Activated CD4-positive, alpha-beta memory T cell treated with anti-CD3 and anti-CD28 coated beads, Interleukin-2, amount 10 ng/mL, durations not matched to agents 7 days and 5 days (primary cell): ENCODE results near the gene HS3ST6. TPM values are rescaled to one million over a fixed set of nuclear protein-coding genes. Genes with fewer than 3 reads are reported as not detected.
A peak's percentile ranks its signal among the peaks of the same experiment; 100 is the strongest.

ENCODE experiments used
- CTCF ChIA-PET: fragments of 350-600 bp; sonication (Branson Sonifier 250); formaldehyde crosslinking; loops from one replicate; lab custom pipeline; 2021; ENCODE audit warnings: antibody characterized with exemption, inconsistent platforms; lab: Charles Lee
- POLR2A ChIA-PET: fragments of 350-600 bp; sonication (Branson Sonifier 250); formaldehyde crosslinking; loops from one replicate; lab custom pipeline; 2021; ENCODE audit warnings: antibody characterized with exemption; lab: Charles Lee
- DNase-seq: peaks from one replicate; pipeline ENCODE4 v3.0.0-alpha.2; 2020
- H3K27ac Mint-ChIP-seq: one replicate; pipeline ENCODE4 v1.8.0; 2021; ENCODE audit warnings: mild to moderate bottlenecking, mixed read lengths
- H3K27me3 Mint-ChIP-seq: one replicate; pipeline ENCODE4 v1.8.0; 2021; ENCODE audit warnings: mixed read lengths
- H3K36me3 Mint-ChIP-seq: one replicate; pipeline ENCODE4 v1.8.0; 2021; ENCODE audit warnings: low read depth, mixed read lengths
- H3K4me1 Mint-ChIP-seq: one replicate; pipeline ENCODE4 v1.8.0; 2021; ENCODE audit warnings: mixed read lengths
- H3K4me3 Mint-ChIP-seq: one replicate; pipeline ENCODE4 v1.8.0; 2021; ENCODE audit warnings: mild to moderate bottlenecking, mixed read lengths
- H3K9me3 Mint-ChIP-seq: one replicate; pipeline ENCODE4 v1.8.0; 2021; ENCODE audit warnings: mixed read lengths
- total RNA-seq, 2 experiments: library from RNA; stranded (reverse); gene quantifications; one replicate each; pipeline ENCODE4 v1.2.3, GENCODE V29; 2021

HS3ST6 gene
- total RNA-seq, 2 experiments from 2014 or later: not detected

GRCh38 chr16:1871974-1872635 is 46.1 kb downstream of the HS3ST6 start, which contains the start of gene MEIOB:
MEIOB (minus strand) TSS chr16:1872164; CDS start chr16:1868175, 3,989 bp downstream.
- peak within 1 kb of the TSS; percentile 24 for H3K4me3 Mint-ChIP-seq
- H3K27ac Mint-ChIP-seq: no peak within 1 kb of the TSS
- CTCF ChIA-PET: no interaction called here
- no peaks in the 10 kb centered on the region for H3K9me3 Mint-ChIP-seq
- peaks cover 17% of the 10 kb centered on the region for H3K27me3 Mint-ChIP-seq
- peaks cover 10% of the 10 kb centered on the region for H3K4me1 Mint-ChIP-seq
- no peaks in the 10 kb centered on the region for H3K36me3 Mint-ChIP-seq
- POLR2A ChIA-PET: no interaction called here
- peak; percentile 23 for DNase-seq

GRCh38 chr16:1870365-1871082 is 47.7 kb downstream of the HS3ST6 start:
- no peak for DNase-seq
- Mint-ChIP-seq H3K27me3 (peaks cover 19% of the 10 kb centered on the region), H3K36me3 (no peaks in the 10 kb centered on the region), H3K4me1 (peaks cover 3% of the 10 kb centered on the region), H3K9me3 (no peaks in the 10 kb centered on the region), H3K27ac (no peak overlapping the region), H3K4me3 (no peak overlapping the region)
- ChIA-PET CTCF (interaction anchor here (0.8 to 1.5 kb wide), 2 partner anchors 12 to 460 kb away, joined by 3 to 5 read pairs; no protein-coding TSS in a partner anchor), POLR2A (no interaction called here)

GRCh38 chr16:1865902-1866690 is 52.1 kb downstream of the HS3ST6 start:
- no peak overlapping the region for H3K4me3 Mint-ChIP-seq
- POLR2A ChIA-PET: interaction anchor here (0.6 to 1.2 kb wide), 3 partner anchors 9 to 95 kb away, joined by 3 to 4 read pairs (median 3); no protein-coding TSS in a partner anchor
- no peak for DNase-seq
- CTCF ChIA-PET: interaction anchor here (0.6 to 1.5 kb wide), 3 partner anchors 9 to 63 kb away, joined by 4 read pairs; no protein-coding TSS in a partner anchor
- H3K9me3 Mint-ChIP-seq: no peaks in the 10 kb centered on the region
- no peak overlapping the region for H3K27ac Mint-ChIP-seq
- peaks cover 12% of the 10 kb centered on the region for H3K27me3 Mint-ChIP-seq
- no peaks in the 10 kb centered on the region for H3K36me3 Mint-ChIP-seq
- no peaks in the 10 kb centered on the region for H3K4me1 Mint-ChIP-seq

GRCh38 chr16:1863681-1864460 is 54.3 kb downstream of the HS3ST6 start:
- Mint-ChIP-seq H3K36me3 (no peaks in the 10 kb centered on the region), H3K27ac (no peak overlapping the region), H3K27me3 (peaks cover 26% of the 10 kb centered on the region), H3K4me1 (no peaks in the 10 kb centered on the region), H3K4me3 (no peak overlapping the region), H3K9me3 (no peaks in the 10 kb centered on the region)
- POLR2A ChIA-PET: no interaction called here
- DNase-seq: no peak
- CTCF ChIA-PET: interaction anchor here (0.6 to 3.3 kb wide), 7 partner anchors 14 to 277 kb away, joined by 3 to 15 read pairs (median 3); partner anchors contain the start of gene MSRB1

- CTCF ChIA-PET: interaction anchor here (1.2 to 3.3 kb wide), 3 partner anchors 16 to 278 kb away, joined by 3 to 15 read pairs (median 4); no protein-coding TSS in a partner anchor
These were observed 55.8 kb downstream of the HS3ST6 start for GRCh38 chr16:1862394-1862793.

GRCh38 chr16:1861730-1862129 is 56.5 kb downstream of the HS3ST6 start:
- H3K36me3 Mint-ChIP-seq: no peaks in the 10 kb centered on the region
- POLR2A ChIA-PET: no interaction called here

More at GRCh38 chr16:1862394-1862793, 55.8 kb downstream of the HS3ST6 start:
- DNase-seq: no peak
- H3K36me3 Mint-ChIP-seq: no peaks in the 10 kb centered on the region
- no peak overlapping the region for H3K27ac Mint-ChIP-seq
- POLR2A ChIA-PET: no interaction called here
- peaks cover 5% of the 10 kb centered on the region for H3K4me1 Mint-ChIP-seq
- no peak overlapping the region for H3K4me3 Mint-ChIP-seq
- H3K9me3 Mint-ChIP-seq: no peaks in the 10 kb centered on the region
- H3K27me3 Mint-ChIP-seq: peaks cover 38% of the 10 kb centered on the region

More at GRCh38 chr16:1861730-1862129, 56.5 kb downstream of the HS3ST6 start:
- Mint-ChIP-seq H3K4me3 (no peak overlapping the region), H3K9me3 (no peaks in the 10 kb centered on the region), H3K27me3 (peaks cover 41% of the 10 kb centered on the region), H3K4me1 (peaks cover 5% of the 10 kb centered on the region), H3K27ac (no peak overlapping the region)
- DNase-seq: no peak
- CTCF ChIA-PET: interaction anchor here (1.5 to 3.3 kb wide), 2 partner anchors 16 to 279 kb away, joined by 3 to 15 read pairs; no protein-coding TSS in a partner anchor

Other genes starting within 250 kb of the HS3ST6 start
- gene JPT2, start 240.1 kb downstream of the HS3ST6 start, total RNA-seq: 10 to 100 TPM; 44.9 to 48.9 TPM
- 10 to 100 TPM; 93.4 to 96.8 TPM for gene MAPK8IP3, start 212.2 kb downstream of the HS3ST6 start, total RNA-seq
- gene NME3, start 146.9 kb downstream of the HS3ST6 start, total RNA-seq: 10 to 100 TPM; 48.0 to 52.0 TPM
- gene EME2, start 145.6 kb downstream of the HS3ST6 start, total RNA-seq: 10 to 100 TPM; 23.5 to 24.7 TPM
- 10 to 100 TPM; 94.9 to 98.3 TPM for gene MRPS34, start 145.3 kb downstream of the HS3ST6 start, total RNA-seq
- 10 to 100 TPM; 46.4 to 47.7 TPM for gene SPSB3, start 135.8 kb downstream of the HS3ST6 start, total RNA-seq
- gene NUBP2, start 135.5 kb downstream of the HS3ST6 start, total RNA-seq: 10 to 100 TPM; 40.8 to 43.5 TPM
- under 1 TPM in 1 of 2 experiments, not detected in 1; 0.23 TPM for gene IGFALS, start 124.7 kb downstream of the HS3ST6 start, total RNA-seq
- gene HAGH, start 91.6 kb downstream of the HS3ST6 start, total RNA-seq: 10 to 100 TPM; 51.3 to 51.8 TPM
- gene FAHD1, start 91.2 kb downstream of the HS3ST6 start, total RNA-seq: 1 to 10 TPM; 7.7 to 7.9 TPM
- under 1 TPM in 1 of 2 experiments, not detected in 1; 0.18 TPM for gene MEIOB, start 46.3 kb downstream of the HS3ST6 start, total RNA-seq
- gene MSRB1, start 24.8 kb upstream of the HS3ST6 start, total RNA-seq: 10 to 100 TPM; 17.9 TPM
- gene RPL3L, start 36.3 kb upstream of the HS3ST6 start, total RNA-seq: not detected
- gene NDUFB10, start 41.1 kb upstream of the HS3ST6 start, total RNA-seq: 100 to 1,000 TPM; 131 to 138 TPM
- gene RPS2, start 46.4 kb upstream of the HS3ST6 start, total RNA-seq: 1,000 to 10,000 TPM; 2,364 to 2,405 TPM
- not detected for gene RNF151, start 48.4 kb upstream of the HS3ST6 start, total RNA-seq
- 10 to 100 TPM; 27.7 to 28.7 TPM for gene TBL3, start 53.6 kb upstream of the HS3ST6 start, total RNA-seq
- under 1 TPM in 1 of 2 experiments, not detected in 1; 0.23 TPM for gene NOXO1, start 63.1 kb upstream of the HS3ST6 start, total RNA-seq
- 10 to 100 TPM; 29.1 to 32.0 TPM for gene GFER, start 65.8 kb upstream of the HS3ST6 start, total RNA-seq
- gene SYNGR3, start 71.6 kb upstream of the HS3ST6 start, total RNA-seq: 10 to 100 TPM; 12.3 to 12.6 TPM
- 10 to 100 TPM; 52.1 to 53.6 TPM for gene ZNF598, start 91.4 kb upstream of the HS3ST6 start, total RNA-seq
- gene NPW, start 101.4 kb upstream of the HS3ST6 start, total RNA-seq: under 1 TPM; 0.48 to 0.65 TPM
- under 1 TPM; 0.85 to 0.96 TPM for gene NHERF2, start 108.5 kb upstream of the HS3ST6 start, total RNA-seq
- 10 to 100 TPM; 22.5 to 24.5 TPM for gene NTHL1, start 129.4 kb upstream of the HS3ST6 start, total RNA-seq
- gene TSC2, start 129.6 kb upstream of the HS3ST6 start, total RNA-seq: 10 to 100 TPM; 88.4 to 90.1 TPM
- gene PKD1, start 217.5 kb upstream of the HS3ST6 start, total RNA-seq: 10 to 100 TPM; 60.5 to 69.6 TPM
- 1 to 10 TPM in 1 of 2 experiments, under 1 TPM in 1; 0.83 to 1.1 TPM for gene RAB26, start 230.2 kb upstream of the HS3ST6 start, total RNA-seq
- gene TRAF7, start 237.4 kb upstream of the HS3ST6 start, total RNA-seq: 10 to 100 TPM; 57.3 to 60.3 TPM